AG04450 (cell line): Measurements from ENCODE around the gene SGPL1. TPM values are rescaled to one million over a fixed set of nuclear protein-coding genes. Genes with fewer than 3 reads are reported as not detected.

Experiments
- CTCF ChIA-PET: fragments of 300-600, 350-600 bp; formaldehyde crosslinking; extraction: SDS; loops from one replicate; lab custom pipeline; 2022; ENCODE audit warnings: antibody characterized with exemption, inconsistent platforms; lab: Charles Lee
- POLR2A ChIA-PET: fragments of 350-600 bp; formaldehyde crosslinking; extraction: SDS; loops from one replicate; lab custom pipeline; 2021; ENCODE audit warnings: antibody characterized with exemption, inconsistent platforms; lab: Yijun Ruan, JAX
- DNase-seq: peaks from one replicate; pipeline ENCODE4 v3.0.0-alpha.2; 2011; ENCODE audit warnings: low read depth, low spot score
- H3K27ac ChIP-seq: one replicate; pipeline ENCODE4 v1.5.1; 2012; ENCODE audit warnings: low read depth, low read length, control low read depth
- H3K27me3 ChIP-seq: one replicate; pipeline ENCODE4 v1.6.0; 2012; ENCODE audit warnings: low read length; ENCODE audit not compliant: control insufficient read depth, insufficient read depth
- H3K4me3 ChIP-seq: 2 replicates; pipeline ENCODE4 v1.5.1; 2011; ENCODE audit warnings: mild to moderate bottlenecking, low read depth, low read length, control low read depth
- H3K9me3 ChIP-seq: 2 replicates; pipeline ENCODE4 v1.5.1; 2012; ENCODE audit warnings: low read length; ENCODE audit not compliant: control insufficient read depth, insufficient read depth
- CTCF ChIP-seq: IDR thresholded peaks from 2 replicates; pipeline ENCODE4 v1.5.1; 2011; ENCODE audit warnings: low read depth, low read length, control low read depth, inconsistent platforms
- polyA plus RNA-seq: library from polyadenylated mRNA; depleted of rRNA; stranded (reverse); fragments of >200 nt; gene quantifications from 2 replicates; pipeline ENCODE4 v1.2.3, GENCODE V29; 2011

The SGPL1 gene
- polyA plus RNA-seq, 1 experiment: 30.8 TPM

GRCh38 chr10:70781461-70782051 is 34.2 kb upstream of the SGPL1 start:
- TF ChIP-seq CTCF: no peak
- Histone ChIP-seq H3K4me3 (no peak overlapping the region), H3K27ac (no peak overlapping the region), H3K27me3 (peaks cover 7% of the 10 kb centered on the region), H3K9me3 (no peaks in the 10 kb centered on the region)
- ChIA-PET POLR2A (no interaction called here), CTCF (interaction anchor here (1.6 kb wide), 1 partner anchor 229 kb away, joined by 3 read pairs; no protein-coding TSS in a partner anchor)
- DNase-seq: no peak

GRCh38 chr10:70782086-70782745 is 33.5 kb upstream of the SGPL1 start:
- ChIA-PET CTCF (interaction anchor here (1.6 kb wide), 1 partner anchor 230 kb away, joined by 3 read pairs; no protein-coding TSS in a partner anchor), POLR2A (no interaction called here)
- Histone ChIP-seq H3K27me3 (peaks cover 7% of the 10 kb centered on the region), H3K9me3 (no peaks in the 10 kb centered on the region), H3K27ac (no peak overlapping the region), H3K4me3 (no peak overlapping the region)
- TF ChIP-seq CTCF: no peak
- no peak for DNase-seq

- ChIA-PET CTCF (interaction anchor here (1.6 kb wide), 1 partner anchor 231 kb away, joined by 3 read pairs; no protein-coding TSS in a partner anchor), POLR2A (no interaction called here)
- DNase-seq: no peak
- Histone ChIP-seq H3K27me3 (peaks cover 7% of the 10 kb centered on the region), H3K4me3 (no peak overlapping the region), H3K9me3 (no peaks in the 10 kb centered on the region), H3K27ac (no peak overlapping the region)
- no peak for TF ChIP-seq CTCF
Observed at GRCh38 chr10:70782746-70783680, 32.7 kb upstream of the SGPL1 start.

GRCh38 chr10:70784016-70784415 is 31.7 kb upstream of the SGPL1 start:
- ChIA-PET CTCF (no interaction called here), POLR2A (no interaction called here)
- no peak for TF ChIP-seq CTCF

More at GRCh38 chr10:70784016-70784415, 31.7 kb upstream of the SGPL1 start:
- DNase-seq: no peak
- H3K27me3 ChIP-seq: peaks cover 7% of the 10 kb centered on the region
- H3K9me3 ChIP-seq: no peaks in the 10 kb centered on the region
- no peak overlapping the region for H3K4me3 ChIP-seq
- no peak overlapping the region for H3K27ac ChIP-seq
